Transverse colon (tissue), 4 donors: Measurements from ENCODE around the gene GM2A. TPM values are rescaled to one million over a fixed set of nuclear protein-coding genes. Genes with fewer than 3 reads are reported as not detected.

ENCODE experiments used
- DNase-seq: peaks from one replicate; pipeline ENCODE4 v3.0.0-alpha.2; 2019
- H3K27ac ChIP-seq, 4 donors: fragments of 200-600 bp; sonication (generic); 2 replicates each; pipeline ENCODE4 v1.5.1; 2016 to 2018; ENCODE audit warnings: inconsistent platforms in 4 of 4
- H3K27me3 ChIP-seq: fragments of 200-600 bp; sonication (generic); 2 replicates; pipeline ENCODE4 v1.5.1; 2017; ENCODE audit warnings: inconsistent platforms
- H3K36me3 ChIP-seq, 4 donors: fragments of 200-600 bp; sonication (generic); 2 replicates each; pipeline ENCODE4 v1.5.1; 2017 to 2019; ENCODE audit warnings: inconsistent platforms in 4 of 4
- H3K4me1 ChIP-seq, 4 donors: fragments of 200-600 bp; sonication (generic); 2 replicates each; pipeline ENCODE4 v1.5.1; 2017 to 2020; ENCODE audit warnings: inconsistent platforms in 4 of 4
- H3K4me3 ChIP-seq, 4 donors: fragments of 200-600 bp; sonication (generic); 1 replicate in 1 of 4; 2 replicates in 3 of 4; pipeline versions ENCODE4 v1.5.1 to v1.6.1; 2017 to 2019; ENCODE audit warnings: inconsistent platforms in 4 of 4
- H3K9me3 ChIP-seq, 2 donors: fragments of 200-600 bp; sonication (generic); 2 replicates each; pipeline ENCODE4 v1.5.1; 2017 to 2019; ENCODE audit warnings: inconsistent platforms in 2 of 2
- CTCF ChIP-seq, 5 experiments: fragments of 200-600 bp in 3 of 5; fragments of 450-650 bp in 2 of 5; sonication (generic) in 3 of 5; IDR thresholded peaks; 1 replicate in 2 of 5; 2 replicates in 3 of 5; pipeline ENCODE4 v1.5.1; 2016 to 2017; ENCODE audit warnings: antibody characterized with exemption in 5 of 5, inconsistent platforms in 3 of 5, mild to moderate bottlenecking in 2 of 5, moderate library complexity in 1 of 5
- EP300 ChIP-seq: sonication (generic); formaldehyde crosslinking; IDR thresholded peaks from one replicate; pipeline ENCODE4 v1.6.1; 2017; ENCODE audit warnings: antibody characterized with exemption, low read depth
- POLR2A ChIP-seq: fragments of 450-650 bp; IDR thresholded peaks from one replicate; pipeline ENCODE4 v1.6.1; 2016; ENCODE audit warnings: antibody characterized with exemption, mild to moderate bottlenecking, moderate library complexity
- POLR2AphosphoS5 ChIP-seq, 3 donors: sonication (generic); formaldehyde crosslinking; IDR thresholded peaks; one replicate each; pipeline ENCODE4 v1.6.1; 2016; ENCODE audit warnings: antibody characterized with exemption in 3 of 3
- WGBS, 2 donors: methylation state at CpG; one replicate each; pipeline ENCODE4 v1.1.5; 2018; ENCODE audit warnings: low coverage in 1 of 2; 5-methylcytosine and 5-hydroxymethylcytosine counted together
- in situ Hi-C, 4 donors: fragments of 200-750 bp; cut with MboI; loops; one replicate each; pipeline versions ENCODE4 v1.15.0 to v1.15.1; 2017; ENCODE audit warnings: low sequenced_read_pairs in 3 of 4, low pct_ligation_motif_present in 1 of 4, low pct_unique_long_range_greater_than_20kb in 1 of 4
- intact Hi-C: fragments of 100-400 bp; cut with DNase I; formaldehyde crosslinking; loops from one replicate; pipeline ENCODE4 v1.15.1; 2023; ENCODE audit warnings: low total_unique reads
- total RNA-seq, 4 donors: library from RNA; depleted of rRNA; stranded (reverse); fragments of >200 nt; gene quantifications; one replicate each; pipeline ENCODE4 v1.1.0, GENCODE V29; 2016

Gene GM2A
- total RNA-seq, 4 donors from 2014 or later = 5.6 to 19.5 (median 11.2) TPM

DNA sequence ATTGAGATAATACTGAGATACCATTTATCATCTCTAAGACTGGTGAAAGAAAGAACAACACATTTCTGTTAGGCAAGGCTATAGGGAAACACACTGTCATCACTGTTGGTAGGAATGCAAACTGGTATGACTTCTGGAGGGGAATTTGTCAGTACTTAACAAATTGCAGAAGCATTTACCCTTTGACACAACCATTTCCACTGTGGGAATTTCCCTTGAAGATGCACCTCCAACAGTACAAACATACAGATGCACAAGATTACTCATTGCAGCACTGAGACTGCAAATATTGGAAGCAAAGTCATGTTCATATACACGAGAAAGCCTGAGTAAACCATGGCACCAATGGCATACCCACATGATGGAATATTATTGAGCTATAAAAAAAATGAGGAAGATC is 17.6 kb downstream of the GM2A start:
- H3K27me3 ChIP-seq = no peaks in the 10 kb centered on the region
- TF ChIP-seq EP300 = no peak
- no peak for TF ChIP-seq POLR2AphosphoS5 (IDR thresholded peaks at IDR 0.05)
- TF ChIP-seq POLR2A = no peak
- TF ChIP-seq CTCF (IDR thresholded peaks at IDR 0.05) = no peak
- H3K36me3 ChIP-seq = peaks cover 0 to 10% (median 6%) of the 10 kb centered on the region in 4 donors
- no peak overlapping the region for H3K4me3 ChIP-seq
- no peaks in the 10 kb centered on the region for H3K4me1 ChIP-seq
- in situ Hi-C loops (no loop called here), intact Hi-C loops (no loop called here)
- DNase-seq = no peak
- 58 to 88% methylated on average over 1 of the region's 1 CpG for WGBS, 2 donors
- H3K27ac ChIP-seq = no peak overlapping the region
- no peaks in the 10 kb centered on the region for H3K9me3 ChIP-seq

DNA sequence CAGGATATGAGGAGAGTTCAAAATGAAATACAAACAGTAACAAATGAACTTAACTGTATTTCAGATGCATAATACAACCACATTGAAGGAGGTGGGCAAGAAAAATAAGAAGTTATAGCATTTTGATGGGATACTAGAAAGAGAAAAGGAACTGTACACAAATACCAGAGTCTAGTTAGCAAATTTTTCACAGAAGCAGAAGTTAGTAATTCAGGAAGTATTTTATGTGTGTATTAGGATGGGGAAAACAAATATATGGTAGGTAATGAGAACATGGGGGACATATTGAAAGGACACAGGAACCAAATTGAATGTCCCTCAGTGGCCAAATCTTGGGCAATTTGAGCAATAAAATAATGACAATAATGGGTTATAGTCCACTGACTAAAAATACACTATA is 18.4 kb downstream of the GM2A start:
- Histone ChIP-seq H3K9me3 (no peaks in the 10 kb centered on the region), H3K27ac (no peak overlapping the region), H3K4me1 (no peaks in the 10 kb centered on the region), H3K4me3 (no peak overlapping the region), H3K36me3 (peaks cover 0 to 10% (median 6%) of the 10 kb centered on the region in 4 donors), H3K27me3 (no peaks in the 10 kb centered on the region)
- TF ChIP-seq EP300 (no peak), POLR2AphosphoS5 (IDR thresholded peaks at IDR 0.05) (no peak), POLR2A (no peak), CTCF (IDR thresholded peaks at IDR 0.05) (no peak)
- intact Hi-C loops (no loop called here), in situ Hi-C loops (no loop called here)
- no peak for DNase-seq

DNA sequence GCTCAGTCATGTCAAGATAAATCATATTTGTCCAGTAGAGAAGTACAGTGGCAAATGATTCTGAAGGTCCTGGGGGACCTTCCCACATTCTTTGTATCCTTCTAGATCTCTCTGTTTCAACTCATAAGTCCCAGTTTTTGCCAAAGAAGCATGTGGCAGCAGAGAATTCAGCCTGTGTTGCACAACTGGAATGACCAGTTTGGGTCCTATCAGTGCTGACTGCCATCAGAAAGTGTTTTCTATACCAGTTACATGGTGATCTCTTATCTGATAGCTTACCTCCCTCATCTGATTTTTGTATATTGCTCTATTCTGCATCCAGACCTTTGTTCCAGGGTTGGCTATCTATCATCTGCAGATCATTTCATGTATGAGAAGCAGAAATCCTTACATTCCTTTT is 21.7 kb downstream of the GM2A start:
- H3K36me3 ChIP-seq = no peaks in the 10 kb centered on the region
- in situ Hi-C loops = no loop called here
- TF ChIP-seq POLR2A = no peak
- TF ChIP-seq POLR2AphosphoS5 (IDR thresholded peaks at IDR 0.05) = no peak
- no peak for TF ChIP-seq EP300
- no peak for TF ChIP-seq CTCF (IDR thresholded peaks at IDR 0.05)
- H3K9me3 ChIP-seq = no peaks in the 10 kb centered on the region
- DNase-seq = no peak
- H3K27me3 ChIP-seq = no peaks in the 10 kb centered on the region
- H3K27ac ChIP-seq = no peak overlapping the region
- no peak overlapping the region for H3K4me3 ChIP-seq
- intact Hi-C loops = no loop called here
- no peaks in the 10 kb centered on the region for H3K4me1 ChIP-seq

GRCh38 chr5:151275803-151276202 is 22.8 kb downstream of the GM2A start:
- in situ Hi-C loops (no loop called here), intact Hi-C loops (no loop called here)
- H3K27ac ChIP-seq = no peak overlapping the region
- DNase-seq = no peak
- no peak overlapping the region for H3K4me3 ChIP-seq
- WGBS, 2 donors = 94 to 95% methylated on average over 2 of the region's 2 CpGs
- H3K27me3 ChIP-seq = no peaks in the 10 kb centered on the region
- H3K4me1 ChIP-seq = no peaks in the 10 kb centered on the region
- no peaks in the 10 kb centered on the region for H3K36me3 ChIP-seq
- H3K9me3 ChIP-seq = no peaks in the 10 kb centered on the region
- TF ChIP-seq EP300 (no peak), CTCF (IDR thresholded peaks at IDR 0.05) (no peak), POLR2AphosphoS5 (IDR thresholded peaks at IDR 0.05) (no peak), POLR2A (no peak)
